WTC11 (cell line): Measurements from ENCODE around the gene ATXN10. TPM values are rescaled to one million over a fixed set of nuclear protein-coding genes. Genes with fewer than 3 reads are reported as not detected.

Experiments
- ATAC-seq: fragments of 200-7000 bp; cut with Tn5 transposase; 2 replicates; pipeline ENCODE4 v1.10.0; 2021; ENCODE audit warnings: mild to moderate bottlenecking, moderate library complexity
- CTCF ChIA-PET: fragments of 300-600 bp; sonication (Branson Sonifier 250); formaldehyde crosslinking; loops from one replicate; lab custom pipeline; 2021; ENCODE audit warnings: antibody characterized with exemption; lab: Charles Lee
- POLR2A ChIA-PET: fragments of 350-600 bp; sonication (Branson Sonifier 250); formaldehyde crosslinking; loops from one replicate; lab custom pipeline; 2021; ENCODE audit warnings: antibody characterized with exemption; lab: Charles Lee
- DNase-seq: peaks from one replicate; pipeline ENCODE4 v3.0.0; 2021; ENCODE audit warnings: low spot score
- H3K27ac Mint-ChIP-seq: 2 replicates; pipeline ENCODE4 v1.8.0; 2021; ENCODE audit warnings: mixed read lengths
- H3K27me3 Mint-ChIP-seq: 2 replicates; pipeline ENCODE4 v1.8.0; 2021; ENCODE audit warnings: low read depth, mild to moderate bottlenecking, moderate library complexity, mixed read lengths
- H3K36me3 Mint-ChIP-seq: 2 replicates; pipeline ENCODE4 v1.8.0; 2021; ENCODE audit warnings: mixed read lengths
- H3K4me1 Mint-ChIP-seq: 2 replicates; pipeline ENCODE4 v1.8.0; 2022; ENCODE audit warnings: mixed read lengths
- H3K4me3 Mint-ChIP-seq: 2 replicates; pipeline ENCODE4 v1.8.0; 2021; ENCODE audit warnings: mild to moderate bottlenecking, moderate library complexity, mixed read lengths
- H3K9me3 Mint-ChIP-seq: 2 replicates; pipeline ENCODE4 v1.8.0; 2021; ENCODE audit warnings: mixed read lengths
- ATF1 ChIP-seq: sonication (generic); formaldehyde crosslinking; IDR thresholded peaks from 2 replicates; pipeline ENCODE4 v1.8.1; 2023; ENCODE audit warnings: mild to moderate bottlenecking, moderate library complexity, missing genetic modification reagents
- CBFB ChIP-seq: sonication (generic); formaldehyde crosslinking; IDR thresholded peaks from 2 replicates; pipeline ENCODE4 v1.8.1; 2022; ENCODE audit warnings: mild to moderate bottlenecking, low read depth, missing genetic modification reagents
- CREM ChIP-seq: sonication (generic); formaldehyde crosslinking; IDR thresholded peaks from 2 replicates; pipeline ENCODE4 v1.8.1; 2022; ENCODE audit warnings: mild to moderate bottlenecking, missing genetic modification reagents, moderate library complexity
- ESRRA ChIP-seq: sonication (generic); formaldehyde crosslinking; IDR thresholded peaks from 2 replicates; pipeline ENCODE4 v1.8.1; 2022; ENCODE audit warnings: mild to moderate bottlenecking, missing genetic modification reagents, borderline replicate concordance
- FOXK1 ChIP-seq: sonication (generic); formaldehyde crosslinking; IDR thresholded peaks from 2 replicates; pipeline ENCODE4 v1.8.0; 2022; ENCODE audit warnings: mild to moderate bottlenecking, moderate library complexity, missing genetic modification reagents
- GTF2I ChIP-seq: fragments of 250-450 bp; sonication (Bioruptor Pico); conservative IDR thresholded peaks from 2 replicates; pipeline ENCODE4 v1.4.0; 2021; ENCODE audit warnings: mild to moderate bottlenecking
- HMGA2 ChIP-seq: fragments of 250-450 bp; sonication (Bioruptor Pico); IDR thresholded peaks from 2 replicates; pipeline ENCODE4 v1.4.0; 2021; ENCODE audit warnings: mild to moderate bottlenecking, moderate library complexity
- JAZF1 ChIP-seq: fragments of 250-450 bp; sonication (Bioruptor Pico); IDR thresholded peaks from 2 replicates; pipeline ENCODE4 v1.9.0; 2021; ENCODE audit warnings: moderate library complexity, mild to moderate bottlenecking, inconsistent platforms
- KAT7 ChIP-seq: sonication (generic); formaldehyde crosslinking; IDR thresholded peaks from 2 replicates; pipeline ENCODE4 v1.8.1; 2023; ENCODE audit warnings: missing genetic modification reagents, mild to moderate bottlenecking, borderline replicate concordance
- NFATC4 ChIP-seq: fragments of 250-450 bp; sonication (Bioruptor Pico); IDR thresholded peaks from 2 replicates; pipeline ENCODE4 v1.9.0; 2021; ENCODE audit warnings: mild to moderate bottlenecking
- OVOL2 ChIP-seq: fragments of 250-450 bp; sonication (Bioruptor Pico); IDR thresholded peaks from 2 replicates; pipeline ENCODE4 v1.9.0; 2021; ENCODE audit warnings: mild to moderate bottlenecking, borderline replicate concordance
- TCF7 ChIP-seq: sonication (generic); formaldehyde crosslinking; IDR thresholded peaks from 2 replicates; pipeline ENCODE4 v1.8.0; 2022; ENCODE audit warnings: mild to moderate bottlenecking, low read depth, missing genetic modification reagents, moderate library complexity
- TP53 ChIP-seq: sonication (generic); formaldehyde crosslinking; IDR thresholded peaks from 2 replicates; pipeline ENCODE4 v1.8.1; 2023; ENCODE audit warnings: mild to moderate bottlenecking, missing genetic modification reagents
- ZBTB21 ChIP-seq: sonication (generic); formaldehyde crosslinking; IDR thresholded peaks from 2 replicates; pipeline ENCODE4 v1.8.1; 2023; ENCODE audit warnings: mild to moderate bottlenecking, missing genetic modification reagents, borderline replicate concordance
- ZNF138 ChIP-seq: sonication (generic); formaldehyde crosslinking; conservative IDR thresholded peaks from 2 replicates; pipeline ENCODE4 v1.8.1; 2022; ENCODE audit warnings: mild to moderate bottlenecking, moderate library complexity, missing genetic modification reagents
- ZNF219 ChIP-seq: sonication (generic); formaldehyde crosslinking; IDR thresholded peaks from 2 replicates; pipeline ENCODE4 v1.8.0; 2023; ENCODE audit warnings: missing genetic modification reagents, mild to moderate bottlenecking, borderline replicate concordance
- ZNF263 ChIP-seq: sonication (generic); formaldehyde crosslinking; IDR thresholded peaks from 2 replicates; pipeline ENCODE4 v1.8.1; 2022; ENCODE audit warnings: low read depth, mild to moderate bottlenecking, moderate library complexity, missing genetic modification reagents
- total RNA-seq: library from RNA; stranded (reverse); gene quantifications from 3 replicates; pipeline ENCODE4 v1.2.3, GENCODE V29; 2021
- TF ChIP-seq, protein P1 (sequence below): fragments of 250-450 bp; sonication (Bioruptor Pico); IDR thresholded peaks from 2 replicates; pipeline ENCODE4 v1.9.0; 2021; ENCODE audit warnings: moderate library complexity, mild to moderate bottlenecking, inconsistent platforms, borderline replicate concordance
- TF ChIP-seq, protein P2 (sequence below): fragments of 250-450 bp; sonication (Bioruptor Pico); IDR thresholded peaks from 2 replicates; pipeline ENCODE4 v2.1.2; 2022; ENCODE audit warnings: mild to moderate bottlenecking, moderate library complexity
- TF ChIP-seq, protein P3 (sequence below): sonication (generic); formaldehyde crosslinking; conservative IDR thresholded peaks from 2 replicates; pipeline ENCODE4 v1.8.1; 2022; ENCODE audit warnings: mild to moderate bottlenecking, missing genetic modification reagents
- TF ChIP-seq, protein P4 (sequence below): sonication (generic); formaldehyde crosslinking; IDR thresholded peaks from 2 replicates; pipeline ENCODE4 v1.8.0; 2023; ENCODE audit warnings: missing genetic modification reagents, mild to moderate bottlenecking, borderline replicate concordance
- TF ChIP-seq, protein P5 (sequence below): sonication (generic); formaldehyde crosslinking; IDR thresholded peaks from 2 replicates; pipeline ENCODE4 v1.8.0; 2023; ENCODE audit warnings: missing genetic modification reagents

Gene ATXN10
- total RNA-seq, 1 experiment from 2014 or later = 185 TPM

DNA sequence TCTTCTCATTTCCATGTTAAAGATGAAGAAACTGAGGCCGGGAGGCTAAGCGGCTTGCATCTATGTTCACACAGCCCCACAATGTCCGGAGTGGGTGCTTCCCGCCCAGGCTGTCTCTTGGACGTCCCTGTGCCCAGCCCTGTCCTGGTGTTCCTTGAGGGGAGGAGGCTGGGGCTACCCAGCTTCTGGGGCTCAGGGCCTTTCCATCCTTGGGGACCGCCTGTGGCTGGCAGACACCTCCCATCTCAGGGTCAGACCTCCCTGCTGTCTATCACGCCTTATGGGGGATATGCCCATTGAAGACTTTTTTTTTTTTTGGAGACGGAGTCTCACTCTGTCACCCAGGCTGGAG lies 209.9 kb downstream of the ATXN10 start:
- ATAC-seq (no peak), DNase-seq (peak; percentile 3)

DNA sequence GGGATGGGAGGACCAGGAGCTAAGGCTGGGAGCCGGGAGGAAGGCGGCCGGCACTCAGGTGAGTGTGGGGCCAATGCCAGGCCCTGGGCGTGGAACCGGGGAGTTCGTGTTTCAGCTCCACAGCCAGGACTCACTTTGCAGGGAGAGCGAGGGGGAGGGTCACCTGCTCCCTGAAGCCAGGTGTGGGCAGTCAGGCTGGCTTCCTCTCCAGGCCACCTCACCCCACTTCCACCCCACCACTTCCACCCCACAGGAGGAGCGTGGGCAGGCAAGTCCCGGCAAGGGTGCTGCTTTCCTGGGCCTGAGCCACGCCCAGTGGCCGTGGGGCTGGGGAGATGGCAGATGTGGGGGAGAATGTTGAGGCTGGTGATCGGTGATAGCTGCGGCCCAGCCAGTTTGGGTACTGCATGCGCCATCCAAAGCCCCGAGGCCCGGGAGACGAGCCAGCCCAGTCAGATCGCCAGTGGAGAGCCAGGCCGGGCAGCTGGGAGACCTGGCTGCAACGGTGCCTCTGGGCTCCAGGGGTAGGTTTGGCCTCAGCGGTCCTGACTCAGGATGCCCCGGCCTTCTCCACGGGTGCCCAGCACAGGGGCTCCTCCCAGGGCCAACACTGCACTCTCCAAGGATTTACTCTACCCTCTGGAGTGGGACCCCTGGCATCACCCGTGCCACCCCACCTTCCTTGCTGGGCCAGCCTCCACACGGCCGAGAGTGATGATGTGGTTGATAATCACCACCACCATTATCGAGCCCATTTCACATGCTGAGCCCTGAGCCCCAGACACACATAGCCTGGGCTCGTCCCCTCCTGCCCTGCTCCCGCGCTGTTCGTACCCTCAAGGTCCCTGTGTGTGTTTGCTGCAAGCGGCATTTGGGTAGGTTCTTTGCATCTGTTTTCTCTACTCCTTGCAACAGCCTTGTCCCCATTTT lies 211.5 kb downstream of the ATXN10 start:
- Mint-ChIP-seq H3K9me3 (no peaks in the 10 kb centered on the region), H3K27me3 (peaks cover 42% of the 10 kb centered on the region), H3K27ac (no peak overlapping the region), H3K4me3 (no peak overlapping the region), H3K36me3 (no peaks in the 10 kb centered on the region), H3K4me1 (peaks cover 19% of the 10 kb centered on the region)
- DNase-seq (peak; percentile 9), ATAC-seq (no peak)
- ChIA-PET CTCF (interaction anchor here (0.5 to 1.4 kb wide), 2 partner anchors 19 to 87 kb away, joined by 3 to 4 read pairs; no protein-coding TSS in a partner anchor), POLR2A (interaction anchor here (0.6 kb wide), 1 partner anchor 935 kb away, joined by 3 read pairs; no protein-coding TSS in a partner anchor)
- TF ChIP-seq TP53 (CRISPR knock-in tag) = no peak

More for the DNA sequence above, 209.9 kb downstream of the ATXN10 start:
- Mint-ChIP-seq H3K4me3 (no peak overlapping the region), H3K27me3 (peaks cover 55% of the 10 kb centered on the region), H3K4me1 (peaks cover 24% of the 10 kb centered on the region), H3K27ac (no peak overlapping the region), H3K9me3 (no peaks in the 10 kb centered on the region), H3K36me3 (no peaks in the 10 kb centered on the region)
- no peak for TF ChIP-seq OVOL2 (CRISPR knock-in tag)
- CTCF ChIA-PET = interaction anchor here (1.5 kb wide), 2 partner anchors 15 to 18 kb away, joined by 3 to 5 read pairs; no protein-coding TSS in a partner anchor
- POLR2A ChIA-PET = no interaction called here

DNA sequence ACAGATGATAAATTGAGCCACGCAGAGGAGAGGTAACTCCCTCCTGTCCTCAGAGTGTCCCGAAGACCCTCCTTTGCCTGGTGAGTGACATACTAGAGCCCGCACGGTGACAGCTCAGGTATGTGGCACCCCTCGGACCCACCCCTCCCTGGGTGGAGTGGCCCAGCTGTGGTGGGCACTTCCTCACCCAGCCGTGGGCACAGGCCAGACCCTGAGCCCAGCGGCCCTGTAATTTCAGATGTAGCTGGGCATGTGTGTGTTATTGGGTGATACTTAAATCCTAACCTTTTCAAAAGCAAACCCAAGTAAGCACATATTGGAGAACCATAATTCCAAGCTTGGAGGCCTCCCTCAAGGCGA lies 212.2 kb downstream of the ATXN10 start:
- POLR2A ChIA-PET = no interaction called here

More for the DNA sequence above, 212.2 kb downstream of the ATXN10 start:
- TF ChIP-seq ZNF263 (CRISPR knock-in tag) (no peak), GTF2I (CRISPR knock-in tag) (no peak), CBFB (CRISPR knock-in tag) (no peak), ZNF219 (CRISPR knock-in tag) (no peak), HMGA2 (CRISPR knock-in tag) (no peak), KAT7 (no peak), ZNF138 (no peak), FOXK1 (no peak), ZBTB21 (no peak), CREM (CRISPR knock-in tag) (no peak), ESRRA (CRISPR knock-in tag) (no peak), NFATC4 (CRISPR knock-in tag) (no peak), TCF7 (CRISPR knock-in tag) (no peak), JAZF1 (CRISPR knock-in tag) (no peak), ATF1 (no peak)
- TF ChIP-seq, protein P1, sequence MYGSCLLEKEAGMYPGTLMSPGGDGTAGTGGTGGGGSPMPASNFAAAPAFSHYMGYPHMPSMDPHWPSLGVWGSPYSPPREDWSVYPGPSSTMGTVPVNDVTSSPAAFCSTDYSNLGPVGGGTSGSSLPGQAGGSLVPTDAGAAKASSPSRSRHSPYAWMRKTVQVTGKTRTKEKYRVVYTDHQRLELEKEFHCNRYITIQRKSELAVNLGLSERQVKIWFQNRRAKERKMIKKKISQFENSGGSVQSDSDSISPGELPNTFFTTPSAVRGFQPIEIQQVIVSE (CRISPR knock-in tag) = no peak
- TF ChIP-seq, protein P2, sequence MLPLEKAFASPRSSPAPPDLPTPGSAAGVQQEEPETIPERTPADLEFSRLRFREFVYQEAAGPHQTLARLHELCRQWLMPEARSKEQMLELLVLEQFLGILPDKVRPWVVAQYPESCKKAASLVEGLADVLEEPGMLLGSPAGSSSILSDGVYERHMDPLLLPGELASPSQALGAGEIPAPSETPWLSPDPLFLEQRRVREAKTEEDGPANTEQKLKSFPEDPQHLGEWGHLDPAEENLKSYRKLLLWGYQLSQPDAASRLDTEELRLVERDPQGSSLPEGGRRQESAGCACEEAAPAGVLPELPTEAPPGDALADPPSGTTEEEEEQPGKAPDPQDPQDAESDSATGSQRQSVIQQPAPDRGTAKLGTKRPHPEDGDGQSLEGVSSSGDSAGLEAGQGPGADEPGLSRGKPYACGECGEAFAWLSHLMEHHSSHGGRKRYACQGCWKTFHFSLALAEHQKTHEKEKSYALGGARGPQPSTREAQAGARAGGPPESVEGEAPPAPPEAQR (CRISPR knock-in tag) = no peak
- TF ChIP-seq, protein P3, sequence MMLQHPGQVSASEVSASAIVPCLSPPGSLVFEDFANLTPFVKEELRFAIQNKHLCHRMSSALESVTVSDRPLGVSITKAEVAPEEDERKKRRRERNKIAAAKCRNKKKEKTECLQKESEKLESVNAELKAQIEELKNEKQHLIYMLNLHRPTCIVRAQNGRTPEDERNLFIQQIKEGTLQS (CRISPR knock-in tag) = no peak
- TF ChIP-seq, protein P4, sequence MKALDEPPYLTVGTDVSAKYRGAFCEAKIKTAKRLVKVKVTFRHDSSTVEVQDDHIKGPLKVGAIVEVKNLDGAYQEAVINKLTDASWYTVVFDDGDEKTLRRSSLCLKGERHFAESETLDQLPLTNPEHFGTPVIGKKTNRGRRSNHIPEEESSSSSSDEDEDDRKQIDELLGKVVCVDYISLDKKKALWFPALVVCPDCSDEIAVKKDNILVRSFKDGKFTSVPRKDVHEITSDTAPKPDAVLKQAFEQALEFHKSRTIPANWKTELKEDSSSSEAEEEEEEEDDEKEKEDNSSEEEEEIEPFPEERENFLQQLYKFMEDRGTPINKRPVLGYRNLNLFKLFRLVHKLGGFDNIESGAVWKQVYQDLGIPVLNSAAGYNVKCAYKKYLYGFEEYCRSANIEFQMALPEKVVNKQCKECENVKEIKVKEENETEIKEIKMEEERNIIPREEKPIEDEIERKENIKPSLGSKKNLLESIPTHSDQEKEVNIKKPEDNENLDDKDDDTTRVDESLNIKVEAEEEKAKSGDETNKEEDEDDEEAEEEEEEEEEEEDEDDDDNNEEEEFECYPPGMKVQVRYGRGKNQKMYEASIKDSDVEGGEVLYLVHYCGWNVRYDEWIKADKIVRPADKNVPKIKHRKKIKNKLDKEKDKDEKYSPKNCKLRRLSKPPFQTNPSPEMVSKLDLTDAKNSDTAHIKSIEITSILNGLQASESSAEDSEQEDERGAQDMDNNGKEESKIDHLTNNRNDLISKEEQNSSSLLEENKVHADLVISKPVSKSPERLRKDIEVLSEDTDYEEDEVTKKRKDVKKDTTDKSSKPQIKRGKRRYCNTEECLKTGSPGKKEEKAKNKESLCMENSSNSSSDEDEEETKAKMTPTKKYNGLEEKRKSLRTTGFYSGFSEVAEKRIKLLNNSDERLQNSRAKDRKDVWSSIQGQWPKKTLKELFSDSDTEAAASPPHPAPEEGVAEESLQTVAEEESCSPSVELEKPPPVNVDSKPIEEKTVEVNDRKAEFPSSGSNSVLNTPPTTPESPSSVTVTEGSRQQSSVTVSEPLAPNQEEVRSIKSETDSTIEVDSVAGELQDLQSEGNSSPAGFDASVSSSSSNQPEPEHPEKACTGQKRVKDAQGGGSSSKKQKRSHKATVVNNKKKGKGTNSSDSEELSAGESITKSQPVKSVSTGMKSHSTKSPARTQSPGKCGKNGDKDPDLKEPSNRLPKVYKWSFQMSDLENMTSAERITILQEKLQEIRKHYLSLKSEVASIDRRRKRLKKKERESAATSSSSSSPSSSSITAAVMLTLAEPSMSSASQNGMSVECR (CRISPR knock-in tag) = no peak
- TF ChIP-seq, protein P5, sequence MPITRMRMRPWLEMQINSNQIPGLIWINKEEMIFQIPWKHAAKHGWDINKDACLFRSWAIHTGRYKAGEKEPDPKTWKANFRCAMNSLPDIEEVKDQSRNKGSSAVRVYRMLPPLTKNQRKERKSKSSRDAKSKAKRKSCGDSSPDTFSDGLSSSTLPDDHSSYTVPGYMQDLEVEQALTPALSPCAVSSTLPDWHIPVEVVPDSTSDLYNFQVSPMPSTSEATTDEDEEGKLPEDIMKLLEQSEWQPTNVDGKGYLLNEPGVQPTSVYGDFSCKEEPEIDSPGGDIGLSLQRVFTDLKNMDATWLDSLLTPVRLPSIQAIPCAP = no peak
- TF ChIP-seq, all 79 proteins: peak for 0
- no peak overlapping the region for H3K27ac Mint-ChIP-seq
- peaks cover 36% of the 10 kb centered on the region for H3K27me3 Mint-ChIP-seq
- no peaks in the 10 kb centered on the region for H3K36me3 Mint-ChIP-seq
- H3K9me3 Mint-ChIP-seq = no peaks in the 10 kb centered on the region
- peaks cover 13% of the 10 kb centered on the region for H3K4me1 Mint-ChIP-seq
- ATAC-seq (no peak), DNase-seq (no peak)
- CTCF ChIA-PET = interaction anchor here (1.4 to 1.5 kb wide), 2 partner anchors 20 kb away, joined by 4 to 5 read pairs; no protein-coding TSS in a partner anchor
- H3K4me3 Mint-ChIP-seq = no peak overlapping the region
